Activated CD8-positive, alpha-beta memory T cell treated with anti-CD3 and anti-CD28 coated beads, Interleukin-2, amount 10 ng/mL, durations not matched to agents 7 days and 5 days (primary cell): ENCODE data around the gene PDE4D. TPM values are rescaled to one million over a fixed set of nuclear protein-coding genes. Genes with fewer than 3 reads are reported as not detected.

Experiments used
- ATAC-seq: fragments of 150-1000 bp; cut with Tn5 transposase; one replicate; pipeline ENCODE4 v1.10.0; 2021; ENCODE audit warnings: moderate library complexity
- CTCF ChIA-PET: fragments of 350-600 bp; sonication (Branson Sonifier 250); formaldehyde crosslinking; loops from one replicate; lab custom pipeline; 2021; ENCODE audit warnings: antibody characterized with exemption; lab: Charles Lee
- DNase-seq: peaks from one replicate; pipeline ENCODE4 v3.0.0-alpha.2; 2020
- H3K27ac Mint-ChIP-seq: one replicate; pipeline ENCODE4 v1.8.0; 2021; ENCODE audit warnings: mild to moderate bottlenecking, mixed read lengths
- H3K27me3 Mint-ChIP-seq: one replicate; pipeline ENCODE4 v1.8.0; 2021; ENCODE audit warnings: mixed read lengths
- H3K36me3 Mint-ChIP-seq: one replicate; pipeline ENCODE4 v1.8.0; 2021; ENCODE audit warnings: mild to moderate bottlenecking, mixed read lengths
- H3K4me1 Mint-ChIP-seq: one replicate; pipeline ENCODE4 v1.8.0; 2021; ENCODE audit warnings: mixed read lengths
- H3K4me3 Mint-ChIP-seq: one replicate; pipeline ENCODE4 v1.8.0; 2021; ENCODE audit warnings: mild to moderate bottlenecking, moderate library complexity, mixed read lengths
- H3K9me3 Mint-ChIP-seq: one replicate; pipeline ENCODE4 v1.8.0; 2022; ENCODE audit warnings: low read depth, mixed read lengths
- total RNA-seq, 2 experiments: library from RNA; stranded (reverse); gene quantifications; one replicate each; pipeline ENCODE4 v1.2.3, GENCODE V29; 2021

Gene PDE4D
- total RNA-seq, 2 experiments from 2014 or later: 59.3 to 66.2 TPM

- no peaks in the 10 kb centered on the region for H3K27me3 Mint-ChIP-seq
- CTCF ChIA-PET: interaction anchor here (0.8 kb wide), 1 partner anchor 166 kb away, joined by 3 read pairs; no protein-coding TSS in a partner anchor
- no peak overlapping the region for H3K27ac Mint-ChIP-seq
- H3K4me3 Mint-ChIP-seq: no peak overlapping the region
- H3K4me1 Mint-ChIP-seq: peaks cover 52% of the 10 kb centered on the region
- DNase-seq (no peak), ATAC-seq (no peak)
- peaks cover 76% of the 10 kb centered on the region for H3K36me3 Mint-ChIP-seq
- no peaks in the 10 kb centered on the region for H3K9me3 Mint-ChIP-seq
These were observed 871.5 kb downstream of the PDE4D start for GRCh38 chr5:59021837-59022514.

GRCh38 chr5:59021286-59021673 is 872.2 kb downstream of the PDE4D start:
- ATAC-seq (peak; percentile 30), DNase-seq (no peak)
- Mint-ChIP-seq H3K27ac (peak overlapping the region; percentile 11), H3K9me3 (peaks cover 1% of the 10 kb centered on the region), H3K27me3 (no peaks in the 10 kb centered on the region), H3K4me1 (peaks cover 49% of the 10 kb centered on the region), H3K4me3 (no peak overlapping the region), H3K36me3 (peaks cover 78% of the 10 kb centered on the region)
- CTCF ChIA-PET: interaction anchor here (0.8 to 1.3 kb wide), 2 partner anchors 134 to 167 kb away, joined by 3 read pairs; no protein-coding TSS in a partner anchor

GRCh38 chr5:59020611-59021285 is 872.8 kb downstream of the PDE4D start:
- Mint-ChIP-seq H3K27me3 (no peaks in the 10 kb centered on the region), H3K9me3 (peaks cover 5% of the 10 kb centered on the region), H3K36me3 (peaks cover 78% of the 10 kb centered on the region), H3K27ac (peak overlapping the region; percentile 67), H3K4me1 (peaks cover 43% of the 10 kb centered on the region), H3K4me3 (no peak overlapping the region)
- CTCF ChIA-PET: interaction anchor here (1.3 kb wide), 1 partner anchor 134 kb away, joined by 3 read pairs; no protein-coding TSS in a partner anchor
- ATAC-seq: peak; percentile 66
- DNase-seq: peak; percentile 46

GRCh38 chr5:59019078-59019477 is 874.4 kb downstream of the PDE4D start:
- Mint-ChIP-seq H3K4me3 (no peak overlapping the region), H3K27me3 (no peaks in the 10 kb centered on the region), H3K9me3 (peaks cover 9% of the 10 kb centered on the region), H3K36me3 (peaks cover 76% of the 10 kb centered on the region), H3K4me1 (peaks cover 42% of the 10 kb centered on the region), H3K27ac (no peak overlapping the region)
- ATAC-seq (no peak), DNase-seq (no peak)
- CTCF ChIA-PET: no interaction called here

- DNase-seq: no peak
- Mint-ChIP-seq H3K36me3 (peaks cover 83% of the 10 kb centered on the region), H3K27ac (no peak overlapping the region), H3K4me3 (no peak overlapping the region), H3K4me1 (peaks cover 36% of the 10 kb centered on the region), H3K27me3 (no peaks in the 10 kb centered on the region), H3K9me3 (peaks cover 16% of the 10 kb centered on the region)
- no peak for ATAC-seq
- CTCF ChIA-PET: interaction anchor here (0.6 kb wide), 2 partner anchors 48 to 400 kb away, joined by 3 read pairs; no protein-coding TSS in a partner anchor
These were observed 876.6 kb downstream of the PDE4D start for GRCh38 chr5:59016925-59017324.

- ATAC-seq (no peak), DNase-seq (no peak)
- Mint-ChIP-seq H3K36me3 (peaks cover 43% of the 10 kb centered on the region), H3K27me3 (no peaks in the 10 kb centered on the region), H3K27ac (peak overlapping the region; percentile 59), H3K4me3 (no peak overlapping the region), H3K4me1 (peaks cover 44% of the 10 kb centered on the region), H3K9me3 (peaks cover 12% of the 10 kb centered on the region)
- CTCF ChIA-PET: interaction anchor here (1.5 to 1.6 kb wide), 3 partner anchors 115 to 122 kb away, joined by 3 to 4 read pairs (median 3); no protein-coding TSS in a partner anchor
These were observed 884.6 kb downstream of the PDE4D start for GRCh38 chr5:59008816-59009473.

- H3K9me3 Mint-ChIP-seq: peaks cover 5% of the 10 kb centered on the region
- peaks cover 33% of the 10 kb centered on the region for H3K36me3 Mint-ChIP-seq
- H3K4me1 Mint-ChIP-seq: peaks cover 46% of the 10 kb centered on the region
- H3K4me3 Mint-ChIP-seq: no peak overlapping the region
- CTCF ChIA-PET: interaction anchor here (1.5 to 3.1 kb wide), 2 partner anchors 12 to 121 kb away, joined by 3 to 17 read pairs; no protein-coding TSS in a partner anchor
- DNase-seq (no peak), ATAC-seq (no peak)
- no peaks in the 10 kb centered on the region for H3K27me3 Mint-ChIP-seq
- no peak overlapping the region for H3K27ac Mint-ChIP-seq
These were observed 886.0 kb downstream of the PDE4D start for GRCh38 chr5:59007460-59008063.

GRCh38 chr5:59005934-59006701 is 887.4 kb downstream of the PDE4D start:
- CTCF ChIA-PET: interaction anchor here (1.0 to 3.1 kb wide), 4 partner anchors 10 to 167 kb away, joined by 3 to 17 read pairs (median 3); no protein-coding TSS in a partner anchor
- Mint-ChIP-seq H3K27me3 (no peaks in the 10 kb centered on the region), H3K36me3 (peaks cover 21% of the 10 kb centered on the region), H3K4me1 (peaks cover 57% of the 10 kb centered on the region), H3K9me3 (no peaks in the 10 kb centered on the region), H3K27ac (no peak overlapping the region), H3K4me3 (no peak overlapping the region)
- ATAC-seq (no peak), DNase-seq (no peak)

- Mint-ChIP-seq H3K4me1 (peaks cover 44% of the 10 kb centered on the region), H3K4me3 (no peak overlapping the region), H3K27ac (no peak overlapping the region), H3K9me3 (no peaks in the 10 kb centered on the region), H3K36me3 (peaks cover 15% of the 10 kb centered on the region), H3K27me3 (no peaks in the 10 kb centered on the region)
- CTCF ChIA-PET: interaction anchor here (1.0 to 1.8 kb wide), 4 partner anchors 29 to 170 kb away, joined by 3 to 6 read pairs (median 4); no protein-coding TSS in a partner anchor
- ATAC-seq: no peak
- DNase-seq: no peak
These were observed 889.9 kb downstream of the PDE4D start for GRCh38 chr5:59003641-59004040.

GRCh38 chr5:59003124-59003523 is 890.4 kb downstream of the PDE4D start:
- no peak for DNase-seq
- CTCF ChIA-PET: interaction anchor here (1.0 to 1.8 kb wide), 4 partner anchors 59 to 171 kb away, joined by 3 to 6 read pairs (median 4); no protein-coding TSS in a partner anchor
- H3K4me3 Mint-ChIP-seq: no peak overlapping the region
- no peaks in the 10 kb centered on the region for H3K27me3 Mint-ChIP-seq
- no peaks in the 10 kb centered on the region for H3K9me3 Mint-ChIP-seq
- peaks cover 41% of the 10 kb centered on the region for H3K4me1 Mint-ChIP-seq
- peaks cover 15% of the 10 kb centered on the region for H3K36me3 Mint-ChIP-seq
- H3K27ac Mint-ChIP-seq: no peak overlapping the region
- no peak for ATAC-seq

- no peak for ATAC-seq
These were observed 891.2 kb downstream of the PDE4D start for GRCh38 chr5:59002162-59002825.

GRCh38 chr5:59001716-59002115 is 891.8 kb downstream of the PDE4D start:
- no peaks in the 10 kb centered on the region for H3K27me3 Mint-ChIP-seq
- H3K36me3 Mint-ChIP-seq: peaks cover 15% of the 10 kb centered on the region
- no peaks in the 10 kb centered on the region for H3K9me3 Mint-ChIP-seq
- peaks cover 37% of the 10 kb centered on the region for H3K4me1 Mint-ChIP-seq
- H3K27ac Mint-ChIP-seq: no peak overlapping the region
- ATAC-seq: no peak
- no peak for DNase-seq
- no peak overlapping the region for H3K4me3 Mint-ChIP-seq
- CTCF ChIA-PET: interaction anchor here (1.1 kb wide), 1 partner anchor 174 kb away, joined by 3 read pairs; no protein-coding TSS in a partner anchor

More at GRCh38 chr5:59002162-59002825, 891.2 kb downstream of the PDE4D start:
- DNase-seq: no peak
- CTCF ChIA-PET: interaction anchor here (1.0 to 1.8 kb wide), 2 partner anchors 122 to 172 kb away, joined by 3 to 6 read pairs; no protein-coding TSS in a partner anchor
- peaks cover 15% of the 10 kb centered on the region for H3K36me3 Mint-ChIP-seq
- H3K27ac Mint-ChIP-seq: no peak overlapping the region
- no peaks in the 10 kb centered on the region for H3K9me3 Mint-ChIP-seq
- peaks cover 37% of the 10 kb centered on the region for H3K4me1 Mint-ChIP-seq
- H3K4me3 Mint-ChIP-seq: no peak overlapping the region
- H3K27me3 Mint-ChIP-seq: no peaks in the 10 kb centered on the region
